Retina (tissue), 1 donor: ENCODE measurements around the gene THRSP.
"Not testable (repeated sequence)": the region's sequence is repeated elsewhere in the genome, so short reads cannot be mapped to it uniquely, and the experiment has no call there.

ENCODE experiments used
- DNase-seq: peaks from one replicate; pipeline ENCODE4 v3.0.0-alpha.2; 2016

The THRSP gene

DNA sequence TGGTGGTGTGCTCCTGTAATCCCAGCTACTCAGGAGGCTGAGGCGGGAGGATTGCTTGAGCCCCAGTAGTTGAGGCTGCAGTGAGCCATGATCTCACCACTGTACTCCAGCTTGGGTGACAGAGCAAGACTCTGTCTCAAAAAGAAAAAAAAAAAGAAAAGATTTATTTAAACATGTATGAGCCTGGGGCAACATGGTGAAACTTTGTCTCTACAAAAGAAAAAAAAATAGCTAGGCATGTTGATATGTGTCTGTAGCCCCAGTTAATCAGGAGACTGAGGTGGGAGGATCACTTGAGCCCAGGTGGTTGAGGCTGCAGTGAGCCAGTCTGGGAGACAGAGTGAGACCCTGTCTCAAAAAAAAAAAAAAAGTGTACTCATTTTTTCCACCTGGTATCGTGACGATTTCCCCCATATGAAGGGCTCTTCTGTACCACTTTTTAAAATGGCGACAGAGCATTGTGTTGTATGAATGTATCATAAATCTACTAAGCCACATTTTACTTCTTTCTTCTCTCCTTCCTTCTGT lies 24.2 kb upstream of the THRSP start:
- DNase-seq, result no peak

DNA sequence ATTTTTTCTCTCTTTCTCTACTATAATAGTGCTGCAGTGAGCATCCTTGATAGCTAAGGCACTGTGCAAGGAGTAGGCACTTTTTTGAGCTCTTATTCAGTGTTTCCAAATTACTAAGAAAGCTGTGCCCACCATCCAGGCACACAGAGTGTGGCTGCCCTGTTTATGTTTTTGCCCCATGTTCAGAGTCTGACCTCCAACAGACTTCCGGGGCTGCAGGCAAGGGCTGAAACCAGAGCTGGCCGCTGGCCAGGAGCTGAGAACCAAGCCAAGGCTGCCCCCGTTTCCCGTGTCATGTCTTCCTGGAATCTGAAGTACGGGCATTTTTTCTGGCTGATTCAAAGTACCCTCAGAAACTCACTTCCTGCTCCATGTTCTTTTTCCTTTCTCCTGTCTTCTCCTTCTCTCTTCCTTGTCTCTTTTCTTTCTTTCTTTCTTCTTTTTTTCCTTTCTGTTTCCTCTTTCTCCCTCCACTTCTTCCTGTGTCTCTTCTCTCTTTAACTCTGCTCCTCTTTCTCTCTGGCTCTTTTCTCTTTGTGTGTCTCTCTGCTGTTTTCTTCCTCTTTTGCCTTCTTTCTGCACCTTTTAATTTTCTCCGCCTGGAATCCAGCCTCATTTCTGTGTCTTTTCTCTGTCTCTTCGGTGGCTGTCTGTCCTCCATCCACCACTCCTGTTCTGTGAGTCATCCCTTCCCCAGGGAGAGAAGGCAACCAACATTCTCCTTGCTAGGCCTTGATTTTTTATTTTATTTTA lies 23.6 kb upstream of the THRSP start:
- peak; percentile 36 for DNase-seq

GRCh38 chr11:78040691-78041379 lies 22.8 kb upstream of the THRSP start:
- DNase-seq, result no peak

DNA sequence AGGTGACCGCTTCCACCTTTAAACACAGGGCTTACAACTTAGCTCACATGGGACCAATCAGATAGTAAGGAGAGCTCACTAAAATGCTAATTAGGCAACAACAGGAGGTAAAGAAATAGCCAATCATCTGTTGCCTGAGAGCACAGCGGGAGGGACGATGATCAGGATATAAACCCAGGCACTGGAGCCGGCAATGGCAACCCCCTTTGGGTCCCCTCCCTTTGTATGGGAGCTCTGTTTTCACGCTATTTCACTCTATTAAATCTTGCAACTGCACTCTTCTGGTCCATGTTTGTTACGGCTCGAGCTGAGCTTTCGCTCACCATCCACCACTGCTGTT lies 22.3 kb upstream of the THRSP start:
- DNase-seq, result not testable (repeated sequence)

GRCh38 chr11:78041843-78042440 lies 21.7 kb upstream of the THRSP start:
- no peak for DNase-seq

- DNase-seq, result no peak
Observed at GRCh38 chr11:78044706-78045105, 19.0 kb upstream of the THRSP start.

- DNase-seq, result peak; percentile 92
Observed at GRCh38 chr11:78045851-78046485, 17.7 kb upstream of the THRSP start.

- DNase-seq, result no peak
Observed at GRCh38 chr11:78046486-78046854, 17.2 kb upstream of the THRSP start.

- no peak for DNase-seq
Observed at GRCh38 chr11:78048561-78048960, 15.1 kb upstream of the THRSP start.

GRCh38 chr11:78049348-78049747 lies 14.3 kb upstream of the THRSP start:
- DNase-seq, result no peak

DNA sequence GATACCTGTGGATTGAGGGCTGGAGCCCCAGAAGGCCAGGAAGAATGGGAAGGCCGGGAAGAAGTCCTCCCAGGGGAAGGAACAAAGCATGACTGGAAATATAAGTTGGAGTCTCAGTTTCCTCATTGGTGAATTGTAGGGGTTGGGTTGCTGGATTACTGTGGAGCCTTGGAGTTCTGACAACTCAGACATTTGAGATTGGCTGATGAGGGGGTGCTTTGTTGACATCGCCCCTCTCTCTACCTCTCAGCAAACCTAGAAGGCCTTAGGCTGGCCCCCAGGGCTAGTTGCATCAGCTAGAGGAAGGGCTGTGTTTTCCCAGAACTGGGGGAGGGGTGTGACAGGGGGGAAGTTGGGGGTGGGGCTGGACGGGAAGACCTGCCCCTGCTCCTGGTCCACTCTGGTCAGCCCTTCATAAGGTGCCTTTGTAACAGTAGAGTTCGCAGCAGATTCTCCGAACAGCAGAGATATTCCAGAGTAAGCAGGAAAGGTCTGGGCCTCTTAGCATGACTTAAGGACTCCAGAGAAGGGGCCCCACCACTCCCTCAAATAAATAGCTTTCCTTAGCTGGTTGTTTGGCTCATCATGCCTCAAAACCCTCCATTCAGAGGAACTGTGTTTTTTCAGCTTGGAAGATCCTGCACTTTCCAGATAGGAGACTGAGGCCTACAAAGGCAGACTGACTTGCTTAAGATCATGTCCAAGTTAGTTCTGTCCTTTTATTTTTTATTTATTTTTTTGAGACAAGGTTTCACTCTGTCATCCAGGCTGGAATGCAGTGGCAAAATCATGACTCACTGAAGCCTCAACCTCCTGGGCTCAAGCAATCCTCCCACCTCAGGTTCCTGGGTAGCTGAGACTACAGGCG lies 12.5 kb upstream of the THRSP start:
- no peak for DNase-seq

DNA sequence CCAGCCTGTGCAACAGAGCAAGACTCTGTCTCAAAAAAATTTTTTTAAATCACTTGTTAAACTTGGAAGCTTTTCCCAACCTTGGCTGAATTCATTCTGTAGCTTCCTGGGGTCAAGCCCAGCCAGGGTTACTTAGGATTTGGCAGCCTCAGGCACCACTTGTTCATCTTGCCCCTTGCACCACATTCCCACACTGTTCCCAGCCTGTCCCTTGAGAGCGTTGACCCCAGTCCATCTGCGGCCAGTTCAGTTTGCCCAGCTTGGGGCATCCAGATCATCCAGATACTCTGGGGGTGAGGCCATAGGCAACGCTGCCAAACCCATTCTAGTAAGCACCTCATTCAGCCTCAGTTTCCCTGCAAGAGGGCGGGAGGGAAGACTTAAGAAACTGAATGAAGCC lies 8.7 kb upstream of the THRSP start:
- DNase-seq, result no peak

- DNase-seq, result no peak
Observed at GRCh38 chr11:78056093-78056492, 7.6 kb upstream of the THRSP start.

DNA sequence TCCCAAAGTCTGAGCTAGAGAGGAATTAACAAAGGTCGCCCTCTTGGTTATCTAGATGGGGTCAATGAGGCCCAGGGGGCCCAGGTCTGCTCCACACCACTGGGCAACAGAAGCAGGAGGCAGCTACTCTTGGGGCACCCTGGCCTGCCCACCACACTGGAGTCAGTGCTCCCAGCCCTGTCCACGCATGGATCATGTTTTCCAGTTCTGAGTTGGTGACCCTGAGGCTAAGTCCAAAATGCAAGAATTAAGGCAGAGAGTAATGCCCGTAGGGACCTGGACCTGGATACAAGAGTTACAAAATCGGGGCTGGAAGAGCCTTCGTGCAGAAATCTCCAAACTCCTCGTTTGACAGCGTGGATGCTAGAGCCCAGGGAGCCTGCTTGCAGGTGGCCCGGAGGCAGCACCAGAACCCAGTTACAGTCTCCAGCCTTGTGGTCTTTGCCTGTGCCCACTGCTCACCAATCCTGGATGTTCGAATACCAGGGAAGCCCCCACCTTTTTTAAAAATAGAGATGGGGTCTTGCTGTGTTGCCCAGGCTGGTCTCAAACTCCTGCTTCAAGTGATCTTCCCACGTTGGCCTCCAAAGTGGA lies 6.1 kb upstream of the THRSP start:
- DNase-seq, result no peak

- DNase-seq, result not testable (repeated sequence)
Observed at GRCh38 chr11:78059749-78060328, 3.8 kb upstream of the THRSP start.

GRCh38 chr11:78060533-78060932 lies 3.1 kb upstream of the THRSP start:
- DNase-seq, result no peak

DNA sequence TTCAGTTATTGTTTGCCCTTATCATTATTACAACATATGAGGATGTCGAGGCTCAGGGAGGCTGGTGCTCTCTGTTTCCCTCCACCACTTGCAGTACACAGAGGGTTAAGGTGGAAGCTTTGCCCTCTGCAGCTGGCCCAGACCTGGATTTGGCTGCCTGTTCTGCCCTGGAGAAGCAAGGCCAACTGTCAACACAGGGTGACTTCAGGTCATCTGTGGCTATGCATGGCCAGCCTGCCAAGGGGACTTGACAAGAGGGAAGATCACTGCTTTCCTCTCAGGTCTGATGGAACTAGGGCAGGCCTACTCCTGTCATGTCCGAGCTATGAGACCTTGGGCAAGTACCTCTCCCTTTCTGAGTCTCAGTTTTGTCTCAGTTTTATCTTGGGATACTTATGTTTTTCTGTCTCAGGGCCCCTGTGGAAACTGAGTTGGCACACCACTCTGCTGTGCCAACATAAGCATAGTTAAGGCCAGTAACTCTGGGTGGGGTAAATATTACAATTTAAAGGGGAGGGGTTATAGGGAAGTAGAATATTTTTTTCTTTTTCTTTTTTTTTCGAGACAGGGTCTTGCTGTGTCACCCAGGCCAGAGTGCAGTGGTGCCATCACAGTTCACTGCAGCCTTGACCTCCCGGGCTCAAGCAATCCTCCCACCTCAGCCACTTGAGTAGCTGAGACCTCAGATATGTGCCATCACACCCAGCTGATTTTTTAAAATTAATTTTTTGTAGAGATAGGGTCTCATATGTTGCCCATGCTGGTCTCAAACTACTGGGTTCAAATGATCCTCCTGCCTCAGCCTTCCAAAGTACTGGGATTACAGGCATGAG lies 2.4 kb upstream of the THRSP start:
- DNase-seq, result no peak

DNA sequence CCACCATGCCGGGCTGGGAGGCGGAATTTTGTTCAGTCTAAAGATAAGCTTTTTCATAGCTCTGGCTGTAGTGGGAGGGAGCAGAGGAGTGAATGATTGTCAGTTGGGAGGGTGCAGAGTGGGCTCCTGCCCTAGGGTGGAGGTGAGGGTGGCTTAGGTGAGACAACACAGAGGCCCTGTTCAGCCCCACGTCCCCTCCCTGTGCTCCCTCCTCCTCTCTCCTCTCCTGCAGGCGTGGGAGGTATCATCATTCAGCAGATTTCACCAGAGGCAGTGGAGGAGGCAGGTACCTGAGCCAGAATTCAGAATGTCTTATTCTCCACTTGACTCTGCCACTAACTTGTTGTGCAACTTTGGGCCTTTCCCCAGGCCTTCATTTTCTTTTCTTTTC lies 1.7 kb upstream of the THRSP start:
- no peak for DNase-seq

GRCh38 chr11:78062671-78063070 lies 990 bp upstream of the THRSP start:
- no peak for DNase-seq

DNA sequence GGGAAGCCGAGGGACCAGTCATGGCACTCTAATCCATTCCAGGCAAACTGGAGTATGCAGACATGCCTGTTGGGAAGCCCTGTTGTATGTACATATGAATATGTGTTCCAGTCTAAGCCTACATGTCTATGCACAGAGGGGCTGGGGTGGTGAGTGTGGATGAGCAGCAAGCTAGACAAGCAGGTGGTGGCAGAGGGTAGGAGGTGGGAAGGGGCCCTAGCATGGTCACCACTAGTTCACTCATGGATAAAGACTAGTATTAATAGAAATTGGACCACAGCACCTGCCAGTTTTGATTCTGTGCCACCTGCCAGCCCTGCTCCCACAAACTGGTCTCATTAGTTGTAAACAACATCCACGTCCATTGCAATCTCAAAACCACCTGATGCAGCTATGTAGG lies 1.5 kb downstream of the THRSP start:
- no peak for DNase-seq

DNA sequence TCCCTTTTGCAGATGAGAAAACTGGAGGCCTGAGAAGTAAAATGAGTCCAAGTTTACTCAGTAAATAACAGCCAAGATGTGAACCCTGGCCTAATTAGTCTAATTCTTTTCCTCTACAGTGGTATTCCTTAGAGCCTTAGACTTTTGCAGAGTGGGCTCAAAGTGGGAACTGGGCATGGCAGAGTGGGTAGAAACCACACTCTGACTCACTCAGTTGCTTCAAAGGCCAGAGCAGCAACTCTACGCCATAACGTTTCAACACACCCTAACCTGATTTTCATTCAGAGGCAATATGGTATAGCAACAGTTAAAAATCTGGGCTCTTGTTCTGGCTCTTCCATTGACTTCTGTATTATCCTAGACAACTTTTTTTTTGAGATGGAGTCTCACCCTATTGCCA lies 2.8 kb downstream of the THRSP start:
- DNase-seq, result no peak
